ENCODE data around the gene CBFA2T2. TPM values are rescaled to one million over a fixed set of nuclear protein-coding genes. Genes with fewer than 3 reads are reported as not detected.

CBFA2T2 gene
- total RNA-seq, 1 experiment from 2014 or later: 15.4 TPM

DNA sequence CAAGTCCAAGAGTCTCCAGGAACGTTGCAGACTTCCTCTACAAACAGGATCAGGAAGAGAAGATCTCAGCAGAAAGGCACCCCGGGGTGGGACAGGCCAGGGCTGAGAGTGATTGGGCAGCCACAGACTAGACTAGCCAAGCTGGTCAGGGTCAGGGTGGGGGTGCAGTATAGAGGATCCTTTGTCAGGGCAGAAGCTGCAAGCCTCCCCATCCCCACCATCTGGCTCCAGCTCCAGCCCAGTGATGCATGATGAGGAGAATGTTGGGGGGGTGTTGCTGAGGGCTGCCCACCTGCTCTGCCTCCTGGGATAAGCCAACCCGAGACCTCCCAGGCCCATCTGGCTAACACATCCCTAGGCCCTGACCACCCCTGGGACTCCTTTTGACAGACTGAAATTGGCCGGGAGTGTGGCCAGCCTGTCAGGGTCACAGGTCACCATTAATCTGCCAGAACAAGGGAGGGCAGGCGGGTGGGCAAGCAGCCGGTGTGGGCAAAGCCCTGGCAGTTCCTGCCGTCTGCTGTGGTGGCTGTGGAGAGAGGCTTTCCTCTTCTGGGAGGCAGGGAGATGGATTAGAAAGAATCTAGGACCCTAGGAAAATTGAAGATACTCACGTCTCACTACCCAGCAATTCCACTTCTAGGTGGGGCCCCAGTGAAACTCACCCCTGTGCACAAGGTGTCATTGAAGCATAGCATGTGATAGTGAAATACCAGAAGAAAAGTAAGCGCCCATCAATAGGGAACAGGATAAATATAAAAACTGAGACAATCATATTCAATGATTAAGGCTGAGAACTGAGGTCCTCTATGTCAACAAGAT, 24.2 kb upstream of the CBFA2T2 start:
- Mint-ChIP-seq H3K27ac (ENCODE audit: low read depth, unreplicated experiment) (no peak overlapping the region), H3K27me3 (ENCODE audit: insufficient read depth, unreplicated experiment) (no peaks in the 10 kb centered on the region), H3K9me3 (ENCODE audit: unreplicated experiment) (no peaks in the 10 kb centered on the region), H3K36me3 (ENCODE audit: insufficient read depth, unreplicated experiment) (no peaks in the 10 kb centered on the region), H3K4me1 (ENCODE audit: insufficient read depth, unreplicated experiment) (no peaks in the 10 kb centered on the region), H3K4me3 (ENCODE audit: unreplicated experiment) (no peak overlapping the region)
- no TSS peak for BruUV-seq (replicated peaks)
- CTCF ChIA-PET: interaction anchor here (1.2 kb wide), 1 partner anchor 8 kb away, joined by 5 read pairs; no protein-coding TSS in a partner anchor
- POLR2A ChIA-PET: interaction anchor here (0.7 kb wide), 1 partner anchor 546 kb away, joined by 3 read pairs; no protein-coding TSS in a partner anchor
- DNase-seq (ENCODE audit: unreplicated experiment): no peak
- intact Hi-C loops (cut with micrococcal nuclease): no loop called here
- TF ChIP-seq CTCF (IDR thresholded peaks at IDR 0.05; ENCODE audit: unreplicated experiment): no peak

DNA sequence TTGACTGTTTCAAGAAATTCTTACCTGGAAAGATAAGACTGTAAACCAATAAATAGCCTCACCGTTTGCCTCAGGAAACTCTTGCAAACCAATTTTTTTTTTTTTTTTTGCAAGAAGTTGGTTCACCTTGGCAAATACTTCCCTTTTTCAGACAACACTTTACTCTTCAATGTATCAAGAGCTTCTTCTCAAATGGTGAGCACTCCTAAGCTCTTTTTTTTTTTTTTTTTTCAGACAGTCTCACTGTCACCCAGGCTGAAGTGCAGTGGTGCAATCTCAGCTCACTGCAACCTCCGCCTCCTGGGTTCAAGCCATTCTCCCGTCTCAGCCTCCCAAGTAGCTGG, 23.6 kb upstream of the CBFA2T2 start:
- no peaks in the 10 kb centered on the region for H3K36me3 Mint-ChIP-seq (ENCODE audit: insufficient read depth, unreplicated experiment)
- DNase-seq (ENCODE audit: unreplicated experiment): no peak
- no peaks in the 10 kb centered on the region for H3K4me1 Mint-ChIP-seq (ENCODE audit: insufficient read depth, unreplicated experiment)
- no peak overlapping the region for H3K27ac Mint-ChIP-seq (ENCODE audit: low read depth, unreplicated experiment)
- ChIA-PET CTCF (interaction anchor here (1.2 kb wide), 1 partner anchor 9 kb away, joined by 5 read pairs; no protein-coding TSS in a partner anchor), POLR2A (interaction anchor here (0.7 to 0.9 kb wide), 2 partner anchors 155 to 545 kb away, joined by 3 to 4 read pairs; no protein-coding TSS in a partner anchor)
- no peak overlapping the region for H3K4me3 Mint-ChIP-seq (ENCODE audit: unreplicated experiment)
- BruUV-seq (replicated peaks): no TSS peak
- no peaks in the 10 kb centered on the region for H3K27me3 Mint-ChIP-seq (ENCODE audit: insufficient read depth, unreplicated experiment)
- H3K9me3 Mint-ChIP-seq (ENCODE audit: unreplicated experiment): no peaks in the 10 kb centered on the region
- TF ChIP-seq CTCF (IDR thresholded peaks at IDR 0.05; ENCODE audit: unreplicated experiment): no peak
- intact Hi-C loops (cut with micrococcal nuclease): no loop called here

GRCh38 chr20:33470457-33470856, 19.4 kb upstream of the CBFA2T2 start:
- Mint-ChIP-seq H3K9me3 (ENCODE audit: unreplicated experiment) (no peaks in the 10 kb centered on the region), H3K4me1 (ENCODE audit: insufficient read depth, unreplicated experiment) (no peaks in the 10 kb centered on the region), H3K36me3 (ENCODE audit: insufficient read depth, unreplicated experiment) (no peaks in the 10 kb centered on the region), H3K4me3 (ENCODE audit: unreplicated experiment) (no peak overlapping the region), H3K27me3 (ENCODE audit: insufficient read depth, unreplicated experiment) (no peaks in the 10 kb centered on the region), H3K27ac (ENCODE audit: low read depth, unreplicated experiment) (no peak overlapping the region)
- no peak for TF ChIP-seq CTCF (IDR thresholded peaks at IDR 0.05; ENCODE audit: unreplicated experiment)
- intact Hi-C loops (cut with micrococcal nuclease): no loop called here
- CTCF ChIA-PET: interaction anchor here (0.6 kb wide), 1 partner anchor 942 kb away, joined by 4 read pairs; no protein-coding TSS in a partner anchor
- DNase-seq (ENCODE audit: unreplicated experiment): no peak
- POLR2A ChIA-PET: interaction anchor here (0.5 to 1.0 kb wide), 3 partner anchors 56 to 641 kb away, joined by 3 read pairs; partner anchors contain the start of gene EIF2S2
- BruUV-seq (replicated peaks): no TSS peak

DNA sequence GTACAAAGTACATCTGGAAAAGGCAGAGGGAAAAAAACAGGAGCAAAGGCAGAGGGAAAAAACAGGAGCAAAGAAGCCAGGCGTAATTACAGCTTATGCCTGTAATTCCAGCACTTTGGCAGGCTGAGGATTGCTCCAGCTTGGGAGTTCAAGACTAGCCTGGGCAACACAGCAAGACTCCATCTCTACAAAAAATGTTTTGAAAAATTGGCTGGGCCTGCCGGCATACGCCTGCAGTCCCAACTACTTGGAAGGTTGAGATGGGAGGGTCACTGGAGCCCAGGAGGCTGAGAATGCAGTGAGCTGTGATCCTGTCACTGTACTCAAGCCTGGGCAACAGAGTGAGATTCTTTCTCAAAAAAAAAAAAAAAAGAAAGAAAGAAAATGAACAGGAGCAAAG, 19.0 kb upstream of the CBFA2T2 start:
- BruUV-seq (replicated peaks): no TSS peak
- Mint-ChIP-seq H3K4me3 (ENCODE audit: unreplicated experiment) (no peak overlapping the region), H3K36me3 (ENCODE audit: insufficient read depth, unreplicated experiment) (no peaks in the 10 kb centered on the region), H3K9me3 (ENCODE audit: unreplicated experiment) (no peaks in the 10 kb centered on the region), H3K27ac (ENCODE audit: low read depth, unreplicated experiment) (no peak overlapping the region), H3K4me1 (ENCODE audit: insufficient read depth, unreplicated experiment) (no peaks in the 10 kb centered on the region), H3K27me3 (ENCODE audit: insufficient read depth, unreplicated experiment) (no peaks in the 10 kb centered on the region)
- ChIA-PET POLR2A (interaction anchor here (1.0 kb wide), 1 partner anchor 641 kb away, joined by 3 read pairs; the partner anchor contains the start of gene EIF2S2), CTCF (interaction anchor here (0.6 kb wide), 1 partner anchor 941 kb away, joined by 4 read pairs; no protein-coding TSS in a partner anchor)
- DNase-seq (ENCODE audit: unreplicated experiment): no peak
- TF ChIP-seq CTCF (IDR thresholded peaks at IDR 0.05; ENCODE audit: unreplicated experiment): no peak
- intact Hi-C loops (cut with micrococcal nuclease): no loop called here
